DOHH2 (cell line): ENCODE results near the gene IL17F.

Experiments
- H3F3A ChIP-seq: fragments of 200-600 bp; sonication (generic), shearing (Covaris generic); 2 replicates; pipeline ENCODE4 v1.6.0; 2016; ENCODE audit warnings: antibody characterized with exemption, mild to moderate bottlenecking; ENCODE audit not compliant: control insufficient read depth, insufficient read depth
- H3K27ac ChIP-seq: fragments of 200-600 bp; sonication (generic); 2 replicates; pipeline ENCODE4 v1.5.1; 2014; ENCODE audit warnings: low read depth, mild to moderate bottlenecking, low read length, moderate library complexity
- H3K27me3 ChIP-seq: fragments of 200-600 bp; sonication (generic); 2 replicates; pipeline ENCODE4 v1.6.1; 2014; ENCODE audit warnings: mild to moderate bottlenecking, low read length, mixed read lengths; ENCODE audit not compliant: control insufficient read depth
- H3K36me3 ChIP-seq: fragments of 200-600 bp; sonication (generic); 2 replicates; pipeline ENCODE4 v1.6.1; 2014; ENCODE audit warnings: mild to moderate bottlenecking, low read length, moderate library complexity, mixed read lengths; ENCODE audit not compliant: control insufficient read depth
- H3K4me1 ChIP-seq: fragments of 200-600 bp; sonication (generic); 2 replicates; pipeline ENCODE4 v1.6.1; 2014; ENCODE audit warnings: mild to moderate bottlenecking, low read length, mixed read lengths; ENCODE audit not compliant: control insufficient read depth
- H3K4me2 ChIP-seq: fragments of 200-600 bp; sonication (generic); 2 replicates; pipeline ENCODE4 v1.6.0; 2014; ENCODE audit warnings: mild to moderate bottlenecking, low read length, moderate library complexity
- H3K4me3 ChIP-seq: fragments of 200-600 bp; sonication (generic); 2 replicates; pipeline ENCODE4 v1.5.1; 2014; ENCODE audit warnings: mild to moderate bottlenecking, low read length, mixed read lengths
- H3K79me2 ChIP-seq: fragments of 200-600 bp; sonication (generic); 2 replicates; pipeline ENCODE4 v1.6.1; 2014; ENCODE audit warnings: mild to moderate bottlenecking, low read length, mixed read lengths; ENCODE audit not compliant: control insufficient read depth
- H3K9me2 ChIP-seq: fragments of 200-600 bp; sonication (generic); replicated peaks from 2 replicates; pipeline ENCODE4 v1.6.1; 2014; ENCODE audit warnings: mild to moderate bottlenecking, low read length, mixed read lengths; ENCODE audit not compliant: control insufficient read depth
- H3K9me3 ChIP-seq: fragments of 200-600 bp; sonication (generic); 2 replicates; pipeline ENCODE4 v1.6.1; 2014; ENCODE audit warnings: antibody characterized with exemption, low read length, mixed read lengths; ENCODE audit not compliant: control insufficient read depth, insufficient read depth
- H4K20me1 ChIP-seq: fragments of 200-600 bp; sonication (generic); 2 replicates; pipeline ENCODE4 v1.6.0; 2014; ENCODE audit warnings: low read depth, mild to moderate bottlenecking, antibody characterized with exemption, low read length, moderate library complexity; ENCODE audit not compliant: control insufficient read depth, insufficient read depth
- CTCF ChIP-seq: fragments of 200-600 bp; sonication (generic); IDR thresholded peaks from one replicate; pipeline ENCODE4 v1.5.1; 2014; ENCODE audit warnings: antibody characterized with exemption, mild to moderate bottlenecking, low read depth, low read length; ENCODE audit not compliant: poor library complexity, severe bottlenecking
- EZH2phosphoT487 ChIP-seq: fragments of 200-600 bp; sonication (generic); IDR thresholded peaks from 2 replicates; pipeline ENCODE4 v1.6.1; 2017; ENCODE audit warnings: borderline replicate concordance, mild to moderate bottlenecking, antibody characterized with exemption, low read length, moderate library complexity, mixed read lengths

IL17F gene

GRCh38 chr6:52231406-52232127 is 12.7 kb downstream of the IL17F start:
- Histone ChIP-seq H3F3A (no peaks in the 10 kb centered on the region), H3K27me3 (peaks cover 15% of the 10 kb centered on the region), H3K9me3 (no peaks in the 10 kb centered on the region), H4K20me1 (no peaks in the 10 kb centered on the region), H3K4me2 (no peak overlapping the region), H3K27ac (no peak overlapping the region), H3K79me2 (no peaks in the 10 kb centered on the region), H3K4me1 (no peaks in the 10 kb centered on the region), H3K9me2 (no peaks in the 10 kb centered on the region), H3K4me3 (no peak overlapping the region), H3K36me3 (no peaks in the 10 kb centered on the region)
- TF ChIP-seq EZH2phosphoT487 (no peak), CTCF (no peak)

- Histone ChIP-seq H3K79me2 (no peaks in the 10 kb centered on the region), H4K20me1 (no peaks in the 10 kb centered on the region), H3K9me2 (no peaks in the 10 kb centered on the region), H3K4me2 (no peak overlapping the region), H3K9me3 (no peaks in the 10 kb centered on the region), H3K4me1 (no peaks in the 10 kb centered on the region), H3K4me3 (no peak overlapping the region), H3K27me3 (peaks cover 15% of the 10 kb centered on the region), H3F3A (no peaks in the 10 kb centered on the region), H3K36me3 (no peaks in the 10 kb centered on the region), H3K27ac (no peak overlapping the region)
- TF ChIP-seq CTCF (no peak), EZH2phosphoT487 (no peak)
These were observed 13.6 kb downstream of the IL17F start for GRCh38 chr6:52230685-52231084.

GRCh38 chr6:52227495-52227894 is 16.8 kb downstream of the IL17F start:
- Histone ChIP-seq H3K4me1 (no peaks in the 10 kb centered on the region), H3K79me2 (no peaks in the 10 kb centered on the region), H3K4me2 (no peak overlapping the region), H3K36me3 (no peaks in the 10 kb centered on the region), H3K4me3 (no peak overlapping the region), H3K9me3 (no peaks in the 10 kb centered on the region), H3F3A (no peaks in the 10 kb centered on the region), H3K9me2 (no peaks in the 10 kb centered on the region), H4K20me1 (no peaks in the 10 kb centered on the region), H3K27ac (no peak overlapping the region), H3K27me3 (peaks cover 7% of the 10 kb centered on the region; the same call in 1 of the 2 replicates)
- TF ChIP-seq EZH2phosphoT487 (no peak), CTCF (no peak)
